ENCODE measurements around the gene IL4R.
A peak's percentile ranks its signal among the peaks of the same experiment; 100 is the strongest.

Gene IL4R

DNA sequence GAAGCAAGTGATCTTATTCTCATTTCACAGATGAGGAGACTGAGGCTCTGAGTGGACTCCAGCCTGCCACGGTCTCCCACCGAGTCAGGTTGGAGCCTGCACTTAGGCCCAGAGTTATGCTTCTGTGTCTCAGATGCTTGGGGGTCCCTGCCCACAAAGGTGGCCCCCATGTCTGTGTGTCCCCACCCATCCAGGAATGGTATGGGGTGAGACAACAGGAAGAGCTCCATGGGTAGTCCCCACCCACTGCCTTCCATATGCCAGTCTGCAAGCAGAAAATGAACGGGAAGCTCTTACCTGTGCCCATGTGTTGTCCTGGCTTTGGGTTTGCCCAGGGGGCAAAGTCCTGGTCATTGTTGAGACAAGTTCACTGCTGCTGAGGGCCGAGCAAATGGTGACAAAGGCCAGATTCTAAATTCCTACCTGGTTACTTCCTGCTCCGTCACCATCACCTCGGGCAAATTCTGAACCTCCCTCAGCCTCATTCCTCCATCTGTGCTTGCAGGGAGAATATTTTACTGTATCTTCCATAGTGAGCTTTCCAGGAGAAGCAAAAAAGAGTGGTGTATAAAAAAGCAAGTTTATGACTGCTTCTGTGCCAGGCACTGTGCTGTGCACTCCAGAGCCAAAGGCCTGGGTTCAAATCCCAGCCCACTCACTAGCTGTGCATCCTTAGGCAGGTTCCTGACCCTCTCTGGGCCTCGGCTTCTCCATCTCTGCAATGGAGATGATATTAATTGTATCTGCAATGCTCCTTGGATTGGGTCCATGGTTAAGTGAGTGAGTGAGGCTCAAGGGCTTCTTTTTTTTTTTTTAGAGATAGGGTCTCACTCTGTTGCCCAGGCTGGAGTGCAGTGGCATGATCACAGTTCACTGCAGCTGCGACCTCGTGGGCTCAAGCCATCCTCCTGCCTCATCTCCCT lies 9.3 kb downstream of the IL4R start:
- H4K8ac ChIP-seq (ENCODE audit: low read depth, low read length) = no peak overlapping the region
- DNase-seq = peak; percentile 80
- H3K27me3 ChIP-seq (ENCODE audit: insufficient read depth, low read length, poor library complexity) = no peaks in the 10 kb centered on the region
- no peak overlapping the region for H3K27ac ChIP-seq (ENCODE audit: low read depth, low read length)
- H4K5ac ChIP-seq (ENCODE audit: low read length) = no peak overlapping the region
- H2BK5ac ChIP-seq (ENCODE audit: low read length) = no peak overlapping the region
- no peak overlapping the region for H2BK120ac ChIP-seq (ENCODE audit: low read depth, low read length)
- H2BK15ac ChIP-seq (replicated peaks; ENCODE audit: low read depth) = no peak overlapping the region
- no peaks in the 10 kb centered on the region for H3K36me3 ChIP-seq (ENCODE audit: control insufficient read depth, insufficient read depth, low read length)
- H3K79me2 ChIP-seq (ENCODE audit: control insufficient read depth, insufficient read depth, low read length) = peaks cover 39% of the 10 kb centered on the region
- H3K4me3 ChIP-seq (ENCODE audit: low read length) = no peak overlapping the region
- no peak overlapping the region for H3K9ac ChIP-seq (ENCODE audit: low read length)
- H3K4ac ChIP-seq (ENCODE audit: low read depth, low read length) = no peak overlapping the region
- no peak overlapping the region for H3K23ac ChIP-seq (ENCODE audit: low read length)
- no peak overlapping the region for H2AK5ac ChIP-seq (ENCODE audit: low read length)
- peaks cover 19% of the 10 kb centered on the region for H3K79me1 ChIP-seq (ENCODE audit: low read length)
- no peak overlapping the region for H3K56ac ChIP-seq (ENCODE audit: low read length)
- H3K4me2 ChIP-seq (ENCODE audit: low read length) = no peak overlapping the region
- no CpG with 5 or more reads among the region's 9 CpGs for WGBS (ENCODE audit: extremely low coverage, insufficient coverage, low lambda C conversion rate)
- no peak overlapping the region for H3K18ac ChIP-seq (ENCODE audit: low read length)
- H3K4me1 ChIP-seq (ENCODE audit: control insufficient read depth, low read depth, low read length) = peaks cover 30% of the 10 kb centered on the region

DNA sequence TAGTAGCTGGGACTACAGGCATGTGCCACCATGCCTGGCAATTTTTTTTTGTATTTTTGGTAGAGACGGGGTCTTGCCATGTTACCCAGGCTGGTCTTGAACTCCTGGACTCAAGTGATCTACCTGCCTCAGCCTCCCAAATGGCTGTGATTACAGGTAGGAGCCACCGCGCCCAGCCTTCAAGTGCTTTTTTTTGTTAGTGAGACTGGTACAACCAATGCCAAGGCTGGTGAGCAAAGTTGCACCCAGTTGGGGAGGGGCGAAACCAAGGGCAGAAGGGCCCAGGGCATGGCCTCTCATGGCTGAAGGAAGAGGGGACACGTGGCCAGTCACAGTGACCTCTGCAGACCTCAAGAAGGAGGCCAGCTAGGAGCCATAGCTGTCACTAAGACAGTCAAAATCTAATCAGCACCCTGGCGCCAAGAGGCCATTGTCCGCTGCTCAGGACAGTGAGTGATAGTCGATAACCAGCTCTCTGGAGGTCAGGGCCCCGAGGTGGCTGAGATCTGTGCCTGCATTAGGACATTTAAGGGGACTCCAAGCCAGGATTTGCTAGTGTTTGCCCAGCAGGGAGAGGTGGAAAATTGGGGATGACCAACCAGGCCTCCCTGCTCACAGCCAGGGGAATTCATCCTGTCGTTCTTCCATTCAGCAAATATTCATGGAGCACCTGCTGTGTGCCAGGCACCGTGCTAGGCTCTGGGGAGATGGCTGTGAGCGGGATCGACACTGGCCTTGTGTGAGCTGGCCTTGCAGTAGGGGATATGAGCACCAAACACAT lies 10.2 kb downstream of the IL4R start:
- no peak overlapping the region for H4K8ac ChIP-seq (ENCODE audit: low read depth, low read length)
- peak overlapping the region; percentile 24 for H3K27ac ChIP-seq (ENCODE audit: low read depth, low read length)
- peak overlapping the region; percentile 49 for H2AK5ac ChIP-seq (ENCODE audit: low read length)
- no peak overlapping the region for H2BK15ac ChIP-seq (replicated peaks; ENCODE audit: low read depth)
- DNase-seq = peak; percentile 18
- no peak overlapping the region for H3K4me2 ChIP-seq (ENCODE audit: low read length)
- H2BK120ac ChIP-seq (ENCODE audit: low read depth, low read length) = no peak overlapping the region
- H3K56ac ChIP-seq (ENCODE audit: low read length) = peak overlapping the region; percentile 45
- peaks cover 25% of the 10 kb centered on the region for H3K4me1 ChIP-seq (ENCODE audit: control insufficient read depth, low read depth, low read length)
- H3K23ac ChIP-seq (ENCODE audit: low read length) = no peak overlapping the region
- H2BK5ac ChIP-seq (ENCODE audit: low read length) = peak overlapping the region; percentile 1
- H3K79me1 ChIP-seq (ENCODE audit: low read length) = peaks cover 14% of the 10 kb centered on the region
- no peak overlapping the region for H3K4ac ChIP-seq (ENCODE audit: low read depth, low read length)
- peaks cover 34% of the 10 kb centered on the region for H3K79me2 ChIP-seq (ENCODE audit: control insufficient read depth, insufficient read depth, low read length)
- H3K9ac ChIP-seq (ENCODE audit: low read length) = no peak overlapping the region
- H3K18ac ChIP-seq (ENCODE audit: low read length) = peak overlapping the region; percentile 2
- no peak overlapping the region for H4K5ac ChIP-seq (ENCODE audit: low read length)
- no peaks in the 10 kb centered on the region for H3K36me3 ChIP-seq (ENCODE audit: control insufficient read depth, insufficient read depth, low read length)
- no peak overlapping the region for H3K4me3 ChIP-seq (ENCODE audit: low read length)
- WGBS (ENCODE audit: extremely low coverage, insufficient coverage, low lambda C conversion rate) = no CpG with 5 or more reads among the region's 13 CpGs
- no peaks in the 10 kb centered on the region for H3K27me3 ChIP-seq (ENCODE audit: insufficient read depth, low read length, poor library complexity)

DNA sequence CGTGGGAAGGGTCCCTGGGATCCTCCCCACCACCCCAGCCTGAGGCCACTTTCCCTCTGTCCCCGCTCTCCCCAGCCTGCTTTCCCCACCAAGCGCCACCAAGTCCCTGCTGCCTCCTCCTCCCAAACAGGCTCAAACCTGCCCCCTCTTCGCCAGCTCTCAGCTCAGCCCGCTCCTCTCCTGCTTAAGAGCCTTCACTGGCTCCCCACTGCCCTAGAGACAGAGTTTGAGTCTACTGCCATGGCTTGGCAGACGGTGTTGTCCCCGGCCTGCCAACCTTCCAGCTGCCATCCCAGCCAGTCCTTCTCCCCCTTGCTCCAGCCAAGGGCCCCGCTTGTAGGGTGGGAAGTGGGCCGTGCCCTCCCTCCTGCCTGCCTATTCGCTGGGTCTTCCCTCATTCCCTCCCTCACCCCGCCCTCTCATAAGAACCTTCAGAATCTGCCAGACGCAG lies 11.1 kb downstream of the IL4R start:
- Histone ChIP-seq H3K4me2 (ENCODE audit: low read length) (no peak overlapping the region), H3K4ac (ENCODE audit: low read depth, low read length) (peak overlapping the region; percentile 44), H3K79me1 (ENCODE audit: low read length) (peaks cover 11% of the 10 kb centered on the region), H3K9ac (ENCODE audit: low read length) (peak overlapping the region; percentile 1), H4K5ac (ENCODE audit: low read length) (no peak overlapping the region), H3K79me2 (ENCODE audit: control insufficient read depth, insufficient read depth, low read length) (peaks cover 29% of the 10 kb centered on the region), H3K4me1 (ENCODE audit: control insufficient read depth, low read depth, low read length) (peaks cover 27% of the 10 kb centered on the region), H4K8ac (ENCODE audit: low read depth, low read length) (no peak overlapping the region), H3K56ac (ENCODE audit: low read length) (peak overlapping the region; percentile 45), H3K27me3 (ENCODE audit: insufficient read depth, low read length, poor library complexity) (no peaks in the 10 kb centered on the region), H2AK5ac (ENCODE audit: low read length) (peak overlapping the region; percentile 89), H2BK5ac (ENCODE audit: low read length) (peak overlapping the region; percentile 1), H3K4me3 (ENCODE audit: low read length) (no peak overlapping the region), H3K27ac (ENCODE audit: low read depth, low read length) (peak overlapping the region; percentile 24), H3K23ac (ENCODE audit: low read length) (peak overlapping the region; percentile 49), H2BK15ac (replicated peaks; ENCODE audit: low read depth) (no peak overlapping the region), H2BK120ac (ENCODE audit: low read depth, low read length) (no peak overlapping the region), H3K18ac (ENCODE audit: low read length) (peak overlapping the region; percentile 2), H3K36me3 (ENCODE audit: control insufficient read depth, insufficient read depth, low read length) (no peaks in the 10 kb centered on the region)
- peak; percentile 78 for DNase-seq
- no CpG with 5 or more reads among the region's 12 CpGs for WGBS (ENCODE audit: extremely low coverage, insufficient coverage, low lambda C conversion rate)

DNA sequence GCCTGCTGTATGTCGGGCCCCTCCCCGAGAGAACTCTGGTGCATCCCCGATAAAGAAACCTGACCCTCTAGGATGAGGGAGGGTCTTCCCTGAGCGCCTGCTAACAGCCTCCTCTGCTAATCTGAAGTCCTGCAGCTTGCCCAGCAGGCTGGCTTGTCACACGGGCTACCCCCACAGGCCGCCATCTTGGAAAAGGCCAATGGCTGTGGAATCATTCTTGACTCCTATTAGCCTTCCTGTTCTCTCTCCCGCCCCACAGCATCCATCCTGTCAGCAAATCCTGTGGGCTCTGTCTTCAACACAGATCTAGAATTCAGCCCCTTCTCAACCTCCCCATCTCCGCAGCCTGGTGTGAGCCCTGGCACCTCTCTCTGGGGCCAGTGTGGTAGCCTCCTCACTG lies 12.0 kb downstream of the IL4R start:
- no CpG with 5 or more reads among the region's 8 CpGs for WGBS (ENCODE audit: extremely low coverage, insufficient coverage, low lambda C conversion rate)
- Histone ChIP-seq H3K23ac (ENCODE audit: low read length) (no peak overlapping the region), H3K18ac (ENCODE audit: low read length) (peak overlapping the region; percentile 78), H3K9ac (ENCODE audit: low read length) (no peak overlapping the region), H3K4me1 (ENCODE audit: control insufficient read depth, low read depth, low read length) (peaks cover 30% of the 10 kb centered on the region), H3K4me2 (ENCODE audit: low read length) (no peak overlapping the region), H3K79me1 (ENCODE audit: low read length) (peaks cover 11% of the 10 kb centered on the region), H3K36me3 (ENCODE audit: control insufficient read depth, insufficient read depth, low read length) (no peaks in the 10 kb centered on the region), H3K4ac (ENCODE audit: low read depth, low read length) (peak overlapping the region; percentile 97), H3K56ac (ENCODE audit: low read length) (peak overlapping the region; percentile 86), H3K79me2 (ENCODE audit: control insufficient read depth, insufficient read depth, low read length) (peaks cover 27% of the 10 kb centered on the region), H2AK5ac (ENCODE audit: low read length) (no peak overlapping the region), H4K8ac (ENCODE audit: low read depth, low read length) (no peak overlapping the region), H2BK15ac (replicated peaks; ENCODE audit: low read depth) (no peak overlapping the region), H3K27me3 (ENCODE audit: insufficient read depth, low read length, poor library complexity) (no peaks in the 10 kb centered on the region), H4K5ac (ENCODE audit: low read length) (no peak overlapping the region), H2BK5ac (ENCODE audit: low read length) (peak overlapping the region; percentile 69), H3K4me3 (ENCODE audit: low read length) (no peak overlapping the region), H2BK120ac (ENCODE audit: low read depth, low read length) (peak overlapping the region; percentile 79), H3K27ac (ENCODE audit: low read depth, low read length) (peak overlapping the region; percentile 98)
- peak; percentile 32 for DNase-seq

DNA sequence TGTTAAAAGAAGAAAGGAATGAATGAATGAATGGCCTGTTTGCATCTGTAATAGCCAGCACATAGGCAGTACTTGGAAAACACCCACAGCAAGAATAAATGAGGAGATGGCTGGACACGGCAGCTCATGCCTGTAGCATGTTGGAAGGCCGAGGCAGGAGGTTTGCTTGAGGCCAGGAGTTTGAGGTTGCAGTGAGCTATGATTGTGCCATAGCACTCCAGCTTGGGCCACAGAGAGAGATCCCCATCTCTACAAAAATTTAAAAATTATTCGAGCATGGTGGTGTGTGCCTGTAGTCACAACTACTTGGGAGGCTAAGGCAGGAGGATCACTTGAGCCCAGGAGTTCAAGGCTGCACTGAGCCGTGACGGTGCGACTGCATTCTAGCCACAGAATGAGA lies 12.5 kb downstream of the IL4R start:
- no peak overlapping the region for H3K4me3 ChIP-seq (ENCODE audit: low read length)

More for the DNA sequence above, 12.5 kb downstream of the IL4R start:
- no CpG with 5 or more reads among the region's 6 CpGs for WGBS (ENCODE audit: extremely low coverage, insufficient coverage, low lambda C conversion rate)
- Histone ChIP-seq H2AK5ac (ENCODE audit: low read length) (peak overlapping the region; percentile 97), H3K9ac (ENCODE audit: low read length) (peak overlapping the region; percentile 47), H4K5ac (ENCODE audit: low read length) (no peak overlapping the region), H3K23ac (ENCODE audit: low read length) (no peak overlapping the region), H3K56ac (ENCODE audit: low read length) (peak overlapping the region; percentile 86), H3K27ac (ENCODE audit: low read depth, low read length) (peak overlapping the region; percentile 98), H3K4ac (ENCODE audit: low read depth, low read length) (peak overlapping the region; percentile 97), H2BK120ac (ENCODE audit: low read depth, low read length) (peak overlapping the region; percentile 79), H3K79me1 (ENCODE audit: low read length) (peaks cover 11% of the 10 kb centered on the region), H2BK5ac (ENCODE audit: low read length) (peak overlapping the region; percentile 97), H3K4me1 (ENCODE audit: control insufficient read depth, low read depth, low read length) (peaks cover 30% of the 10 kb centered on the region), H4K8ac (ENCODE audit: low read depth, low read length) (no peak overlapping the region), H2BK15ac (replicated peaks; ENCODE audit: low read depth) (peak overlapping the region; percentile 46), H3K18ac (ENCODE audit: low read length) (peak overlapping the region; percentile 78), H3K27me3 (ENCODE audit: insufficient read depth, low read length, poor library complexity) (no peaks in the 10 kb centered on the region), H3K36me3 (ENCODE audit: control insufficient read depth, insufficient read depth, low read length) (no peaks in the 10 kb centered on the region), H3K4me2 (ENCODE audit: low read length) (no peak overlapping the region), H3K79me2 (ENCODE audit: control insufficient read depth, insufficient read depth, low read length) (peaks cover 26% of the 10 kb centered on the region)
- DNase-seq = no peak
